ENCODE measurements around the gene ABCC9.

DNA sequence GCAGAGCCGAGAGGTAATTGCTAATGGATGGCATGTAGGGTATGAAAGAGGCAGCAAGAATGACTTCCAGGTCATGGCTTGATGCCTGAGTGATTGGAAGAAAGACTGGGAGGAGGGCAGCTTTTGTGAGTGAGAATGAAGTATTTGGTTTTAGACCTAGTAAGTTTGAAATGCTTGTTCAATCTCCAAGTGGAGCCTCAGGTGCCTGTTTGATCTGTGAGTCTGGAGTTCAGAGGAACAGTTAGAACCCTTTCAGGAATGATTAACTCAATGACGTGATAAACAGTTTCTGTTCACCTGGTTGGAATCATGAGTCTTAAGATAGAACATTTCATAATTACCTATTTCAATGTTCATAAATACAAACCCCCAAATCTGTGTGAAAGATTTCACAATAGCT is 177.2 kb downstream of the ABCC9 start:
- TF ChIP-seq POLR2AphosphoS5 (IDR thresholded peaks at IDR 0.05; ENCODE audit: borderline replicate concordance, low read depth, low read length) = no peak
- no peak for TF ChIP-seq EZH2 (IDR thresholded peaks at IDR 0.05)
